Type B pancreatic cell (in vitro differentiated cells): ENCODE measurements around the gene MARF1. TPM values are rescaled to one million over a fixed set of nuclear protein-coding genes. Genes with fewer than 3 reads are reported as not detected.
"Not testable (repeated sequence)": the region's sequence is repeated elsewhere in the genome, so short reads cannot be mapped to it uniquely, and the experiment has no call there.

Experiments
- DNase-seq: peaks from one replicate; pipeline ENCODE4 v3.0.0; 2021; ENCODE audit warnings: mixed read lengths; ENCODE audit not compliant: unreplicated experiment; ENCODE audit errors: extremely low spot score
- H3K27ac Mint-ChIP-seq: 2 replicates; pipeline ENCODE4 v1.8.0; 2021; ENCODE audit warnings: mild to moderate bottlenecking, mixed read lengths
- H3K27me3 Mint-ChIP-seq: 2 replicates; pipeline ENCODE4 v1.8.0; 2021; ENCODE audit warnings: mixed read lengths
- H3K36me3 Mint-ChIP-seq: 2 replicates; pipeline ENCODE4 v1.8.0; 2021; ENCODE audit warnings: mixed read lengths
- H3K4me1 Mint-ChIP-seq: one replicate; pipeline ENCODE4 v1.8.0; 2021; ENCODE audit warnings: mixed read lengths; ENCODE audit not compliant: unreplicated experiment
- H3K4me3 Mint-ChIP-seq: 2 replicates; pipeline ENCODE4 v1.8.0; 2021; ENCODE audit warnings: mild to moderate bottlenecking, mixed read lengths
- H3K9me3 Mint-ChIP-seq: 2 replicates; pipeline ENCODE4 v1.8.0; 2021; ENCODE audit warnings: mixed read lengths
- CTCF ChIP-seq: fragments of 200-600 bp; sonication (generic); conservative IDR thresholded peaks from 2 replicates; pipeline ENCODE4 v1.5.0; 2021; ENCODE audit warnings: antibody characterized with exemption, mild to moderate bottlenecking
- total RNA-seq: library from RNA; stranded (reverse); gene quantifications from 2 replicates; pipeline ENCODE4 v1.2.1, GENCODE V29; 2021; ENCODE audit warnings: low replicate concordance

Gene MARF1
- total RNA-seq, 1 donor from 2014 or later, result 75.4 TPM

GRCh38 chr16:15578824-15579223, 64.1 kb downstream of the MARF1 start:
- no peak overlapping the region for H3K27ac Mint-ChIP-seq
- H3K4me3 Mint-ChIP-seq, result no peak overlapping the region
- H3K4me1 Mint-ChIP-seq, result no peaks in the 10 kb centered on the region
- no peaks in the 10 kb centered on the region for H3K27me3 Mint-ChIP-seq
- no peak for TF ChIP-seq CTCF
- H3K9me3 Mint-ChIP-seq, result no peaks in the 10 kb centered on the region
- DNase-seq, result no peak
- peaks cover 11% of the 10 kb centered on the region for H3K36me3 Mint-ChIP-seq

GRCh38 chr16:15576960-15577958, 65.7 kb downstream of the MARF1 start:
- Mint-ChIP-seq H3K27me3 (no peaks in the 10 kb centered on the region), H3K27ac (no peak overlapping the region), H3K4me1 (no peaks in the 10 kb centered on the region), H3K9me3 (no peaks in the 10 kb centered on the region), H3K4me3 (no peak overlapping the region), H3K36me3 (peaks cover 4% of the 10 kb centered on the region)
- no peak for DNase-seq
- TF ChIP-seq CTCF, result no peak

GRCh38 chr16:15575293-15576049, 67.5 kb downstream of the MARF1 start:
- H3K4me1 Mint-ChIP-seq, result no peaks in the 10 kb centered on the region
- H3K9me3 Mint-ChIP-seq, result no peaks in the 10 kb centered on the region
- no peaks in the 10 kb centered on the region for H3K27me3 Mint-ChIP-seq
- H3K27ac Mint-ChIP-seq, result no peak overlapping the region
- peaks cover 4% of the 10 kb centered on the region for H3K36me3 Mint-ChIP-seq
- TF ChIP-seq CTCF, result no peak
- no peak overlapping the region for H3K4me3 Mint-ChIP-seq
- DNase-seq, result no peak

DNA sequence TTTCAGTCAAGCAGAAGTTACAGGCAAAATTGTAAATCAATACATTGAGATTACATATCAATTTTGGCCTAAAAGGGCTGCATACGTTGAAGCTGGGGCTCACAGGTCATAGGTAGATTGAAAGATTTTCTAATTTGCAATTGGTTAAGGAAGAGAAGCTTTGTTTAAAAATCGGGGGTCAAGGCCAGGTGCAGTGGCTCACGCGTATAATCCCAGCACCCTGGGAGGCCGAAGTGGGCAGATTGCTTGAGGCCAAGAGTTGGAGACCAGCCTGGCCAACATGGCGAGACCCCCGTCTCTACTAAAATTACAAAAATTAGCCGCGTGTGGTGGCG, 68.4 kb downstream of the MARF1 start:
- no peaks in the 10 kb centered on the region for H3K9me3 Mint-ChIP-seq
- H3K27ac Mint-ChIP-seq, result no peak overlapping the region
- DNase-seq, result no peak
- no peak for TF ChIP-seq CTCF
- no peaks in the 10 kb centered on the region for H3K4me1 Mint-ChIP-seq
- H3K36me3 Mint-ChIP-seq, result peaks cover 4% of the 10 kb centered on the region
- H3K4me3 Mint-ChIP-seq, result no peak overlapping the region
- H3K27me3 Mint-ChIP-seq, result no peaks in the 10 kb centered on the region

DNA sequence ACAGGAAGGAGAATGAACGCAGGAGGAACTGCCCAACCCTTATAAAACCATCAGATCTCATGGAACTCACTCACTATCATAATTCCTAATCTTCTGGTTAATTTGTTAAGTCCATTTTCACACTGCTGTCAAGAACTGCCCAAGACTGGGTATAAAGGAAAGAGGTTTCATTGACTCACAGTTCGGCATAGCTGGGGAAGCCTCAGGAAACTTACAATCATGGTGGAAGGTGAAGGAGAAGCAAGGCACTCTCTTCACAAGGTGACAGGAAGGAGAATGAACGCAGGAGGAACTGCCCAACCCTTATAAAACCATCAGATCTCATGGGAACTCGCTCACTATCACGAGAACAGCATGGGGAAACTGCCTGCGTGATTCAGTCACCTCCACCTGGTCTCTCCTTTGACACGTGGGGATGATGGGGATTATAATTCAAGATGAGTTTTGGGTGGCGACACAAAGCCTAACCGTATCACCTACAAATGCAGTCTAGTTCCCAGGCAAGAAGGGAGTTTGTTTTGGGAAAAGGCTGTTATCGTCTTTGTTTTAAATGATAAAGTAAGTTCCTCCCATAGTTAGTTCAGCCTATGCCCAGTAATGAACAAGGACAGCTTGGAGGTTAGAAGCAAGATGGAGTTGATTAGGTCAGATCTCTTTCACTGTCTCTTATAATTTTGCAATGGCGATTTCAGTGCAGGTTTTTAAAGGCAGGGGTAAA, 68.9 kb downstream of the MARF1 start:
- H3K4me3 Mint-ChIP-seq, H3K9me3 Mint-ChIP-seq, H3K4me1 Mint-ChIP-seq, H3K27ac Mint-ChIP-seq, H3K36me3 Mint-ChIP-seq, H3K27me3 Mint-ChIP-seq, DNase-seq: not testable (repeated sequence)
